ENCODE results near the gene TRAPPC10. TPM values are rescaled to one million over a fixed set of nuclear protein-coding genes. Genes with fewer than 3 reads are reported as not detected.
A peak's percentile ranks its signal among the peaks of the same experiment; 100 is the strongest.

TRAPPC10 gene
- total RNA-seq, 1 donor from 2014 or later, result 23.4 TPM

- DNase-seq (ENCODE audit: low read depth, low spot score), result no peak
Measured at GRCh38 chr21:44003307-44003966, 8.7 kb upstream of the TRAPPC10 start.

GRCh38 chr21:44005071-44005470 lies 7.0 kb upstream of the TRAPPC10 start:
- DNase-seq (ENCODE audit: low read depth, low spot score), result no peak

- DNase-seq (ENCODE audit: low read depth, low spot score), result no peak
Measured at GRCh38 chr21:44005593-44005992, 6.5 kb upstream of the TRAPPC10 start.

DNA sequence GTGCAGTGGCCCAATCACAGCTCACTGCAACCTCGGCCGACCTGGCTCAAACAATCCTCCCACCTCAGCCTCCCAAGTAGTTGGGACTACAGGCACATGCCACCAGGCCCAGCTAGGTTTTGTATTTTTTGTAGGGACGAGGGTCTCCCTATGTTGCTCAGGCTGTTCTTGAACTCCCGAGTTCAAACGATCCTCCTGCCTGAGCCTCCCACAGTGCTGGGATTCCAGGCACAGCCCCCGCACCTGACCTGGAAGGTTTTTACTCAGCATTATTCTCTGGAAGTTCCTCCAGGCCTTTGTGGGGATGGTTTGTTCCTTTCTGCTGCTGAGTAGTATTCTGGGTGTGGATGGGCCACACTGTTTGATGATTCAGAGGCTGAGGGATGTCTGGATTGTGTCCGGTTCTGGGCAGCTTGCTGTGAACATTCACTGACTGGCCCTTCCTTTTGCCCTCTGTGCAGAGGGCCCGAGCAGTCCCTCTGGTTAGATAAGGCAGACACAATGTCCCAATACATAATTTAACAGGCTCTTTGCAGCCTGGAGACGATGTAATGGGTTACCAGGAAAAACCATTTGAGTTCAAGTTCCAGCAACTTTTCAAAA lies 6.0 kb upstream of the TRAPPC10 start:
- peak; percentile 24 for DNase-seq (ENCODE audit: low read depth, low spot score)

DNA sequence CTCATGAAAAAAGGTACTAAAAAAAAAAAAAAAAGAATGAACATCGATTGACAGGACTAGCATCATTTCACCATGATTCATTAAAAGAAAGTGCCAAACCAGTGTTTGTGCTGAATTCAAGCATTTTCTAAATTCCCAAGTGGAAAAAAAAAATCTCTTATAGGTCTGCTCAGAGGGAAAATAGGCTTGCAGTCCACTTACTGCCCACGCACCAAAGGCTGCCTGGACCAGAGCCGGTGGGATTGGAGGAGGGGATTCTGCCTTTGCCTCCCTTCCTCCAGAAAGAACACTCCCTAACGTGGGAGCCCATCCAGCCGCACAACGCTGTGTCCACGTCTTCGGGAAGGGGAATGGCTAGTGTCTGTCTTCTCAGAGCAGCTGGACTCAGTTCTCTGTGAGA lies 5.5 kb upstream of the TRAPPC10 start:
- DNase-seq (ENCODE audit: low read depth, low spot score), result no peak

- no peak for DNase-seq (ENCODE audit: low read depth, low spot score)
Measured at GRCh38 chr21:44010429-44010828, 1.7 kb upstream of the TRAPPC10 start.

- DNase-seq (ENCODE audit: low read depth, low spot score), result no peak
Measured at GRCh38 chr21:44011123-44011522, 986 bp upstream of the TRAPPC10 start.

DNA sequence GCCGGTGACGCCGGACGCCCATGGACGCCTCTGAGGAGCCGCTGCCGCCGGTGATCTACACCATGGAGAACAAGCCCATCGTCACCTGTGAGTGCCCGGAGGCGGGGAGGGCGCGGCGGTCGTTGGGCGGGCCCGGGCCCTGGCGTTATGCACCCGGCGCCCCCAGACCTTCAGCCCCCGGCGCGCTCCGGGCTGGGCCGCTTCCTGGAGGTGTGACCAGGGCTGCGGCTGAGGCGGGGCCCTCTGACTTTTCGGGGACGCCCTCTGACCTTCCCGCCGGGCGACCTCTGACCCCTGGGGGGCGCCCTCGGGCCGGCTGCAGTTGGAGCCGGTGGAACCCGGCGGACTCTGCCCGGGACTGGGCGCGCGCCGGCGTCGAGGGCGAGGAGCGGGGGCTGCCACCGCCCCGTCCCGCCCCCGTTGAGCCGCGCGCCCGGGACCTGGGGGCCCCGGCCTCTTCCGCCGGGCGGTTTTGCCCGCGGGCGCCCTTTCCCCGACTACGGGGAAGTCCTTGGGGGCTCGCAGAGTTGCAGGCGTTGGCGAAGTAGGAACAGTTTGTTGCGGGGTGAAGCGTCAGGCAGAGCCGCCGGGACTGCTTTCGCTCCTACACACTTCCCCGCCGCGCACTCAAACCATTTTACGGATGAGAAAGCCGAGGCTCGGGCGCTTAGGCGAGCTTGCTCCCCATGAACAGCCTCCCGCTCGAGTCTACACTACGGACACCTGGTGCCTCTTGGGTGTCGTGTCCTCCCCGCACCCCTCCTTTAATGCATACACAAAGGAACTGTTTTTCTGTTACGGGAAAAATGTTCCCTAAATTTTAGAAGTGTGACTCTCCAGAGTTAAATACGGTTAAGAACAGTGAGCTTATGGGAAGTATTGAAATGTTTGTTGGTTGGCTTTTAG lies 618 bp downstream of the TRAPPC10 start:
- no peak for DNase-seq (ENCODE audit: low read depth, low spot score)

- DNase-seq (ENCODE audit: low read depth, low spot score), result no peak
Measured at GRCh38 chr21:44013380-44014088, 1.4 kb downstream of the TRAPPC10 start.

DNA sequence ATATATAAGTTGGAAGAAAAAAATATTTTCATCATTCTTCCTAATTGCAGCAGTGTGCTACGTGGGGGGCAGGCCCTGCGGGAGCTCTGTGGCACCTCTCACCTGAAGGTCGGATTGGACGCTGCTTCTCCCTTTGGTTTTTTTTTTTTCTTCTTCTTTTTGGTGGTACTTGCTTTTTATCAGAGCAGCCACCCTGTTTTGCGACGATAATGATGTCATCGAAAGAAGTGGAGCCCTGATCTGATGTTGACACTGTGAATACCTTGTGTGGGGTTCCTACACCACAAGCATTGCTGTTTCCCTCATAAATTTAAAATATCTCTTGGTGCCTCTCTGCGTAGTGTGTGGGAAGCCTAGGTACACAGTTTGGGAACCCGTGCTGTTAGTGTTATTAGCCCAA lies 5.5 kb downstream of the TRAPPC10 start:
- DNase-seq (ENCODE audit: low read depth, low spot score), result no peak

DNA sequence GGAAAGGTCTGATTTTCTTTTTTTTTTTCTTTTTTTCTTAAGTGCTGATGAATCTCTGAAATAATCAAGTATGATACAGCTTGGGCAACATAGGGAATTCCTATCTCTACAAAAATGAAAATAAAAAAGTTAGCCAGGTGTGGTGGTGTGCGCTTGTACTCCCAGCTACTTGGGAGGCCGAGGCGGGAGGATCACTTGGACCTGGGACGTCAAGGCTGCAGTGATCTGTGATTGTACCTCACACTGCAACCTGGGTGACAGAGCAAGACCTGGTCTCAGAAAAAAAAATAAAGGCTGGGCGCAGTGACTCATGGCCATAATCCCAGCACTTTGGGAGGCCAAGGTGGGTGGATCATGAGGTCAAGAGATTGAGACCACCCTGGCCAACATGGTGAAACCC lies 6.0 kb downstream of the TRAPPC10 start:
- DNase-seq (ENCODE audit: low read depth, low spot score), result no peak

GRCh38 chr21:44018813-44019567 lies 6.9 kb downstream of the TRAPPC10 start:
- no peak for DNase-seq (ENCODE audit: low read depth, low spot score)

- DNase-seq (ENCODE audit: low read depth, low spot score), result no peak
Measured at GRCh38 chr21:44019568-44019958, 7.5 kb downstream of the TRAPPC10 start.

GRCh38 chr21:44020551-44020950 lies 8.4 kb downstream of the TRAPPC10 start:
- DNase-seq (ENCODE audit: low read depth, low spot score), result no peak

GRCh38 chr21:44021064-44021463 lies 9.0 kb downstream of the TRAPPC10 start:
- DNase-seq (ENCODE audit: low read depth, low spot score), result no peak

DNA sequence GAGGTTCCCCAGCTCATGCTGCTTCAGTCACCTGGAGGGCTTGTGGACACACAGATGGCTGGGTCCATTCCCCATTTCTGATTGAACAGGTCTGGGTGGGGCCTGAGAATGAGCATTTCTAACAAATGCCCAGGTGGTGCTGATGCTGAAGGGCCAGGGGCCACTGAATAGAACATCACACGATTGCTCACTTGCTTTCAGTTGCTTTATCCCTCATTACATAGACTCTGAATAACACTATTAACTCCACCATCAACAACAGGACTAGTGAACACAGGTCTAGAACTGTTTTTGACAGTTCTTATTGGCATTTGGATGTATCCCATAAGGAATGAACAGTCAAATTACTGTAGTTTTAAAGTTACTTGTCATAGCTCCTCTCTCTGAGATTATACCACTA lies 12.1 kb downstream of the TRAPPC10 start:
- no peak for DNase-seq (ENCODE audit: low read depth, low spot score)

GRCh38 chr21:44024887-44025353 lies 12.8 kb downstream of the TRAPPC10 start:
- no peak for DNase-seq (ENCODE audit: low read depth, low spot score)

- DNase-seq (ENCODE audit: low read depth, low spot score), result no peak
Measured at GRCh38 chr21:44027607-44028286, 15.6 kb downstream of the TRAPPC10 start.

GRCh38 chr21:44028287-44028659 lies 16.2 kb downstream of the TRAPPC10 start:
- DNase-seq (ENCODE audit: low read depth, low spot score), result no peak

- DNase-seq (ENCODE audit: low read depth, low spot score), result no peak
Measured at GRCh38 chr21:44029460-44030087, 17.5 kb downstream of the TRAPPC10 start.

Measured in pulmonary artery endothelial cell (primary cell).